Keratinocyte (primary cell): ENCODE data around the gene NECAP2. TPM values are rescaled to one million over a fixed set of nuclear protein-coding genes. Genes with fewer than 3 reads are reported as not detected.

Source experiments
- DNase-seq: peaks from one replicate; pipeline ENCODE4 v3.0.0-alpha.2; 2011; ENCODE audit warnings: low read depth, missing footprints, low spot score
- FAIRE-seq: peaks from 2 replicates; lab custom pipeline; 2011; peaks lifted over from hg19 to GRCh38; lab: Jason Lieb, UNC
- H2AFZ ChIP-seq: 2 replicates; pipeline ENCODE4 v1.6.0; 2012; ENCODE audit warnings: low read length, control low read depth, inconsistent platforms; ENCODE audit not compliant: control insufficient read depth
- H3K27ac ChIP-seq: 2 replicates; pipeline ENCODE4 v1.5.1; 2011; ENCODE audit warnings: low read length; ENCODE audit not compliant: control insufficient read depth, insufficient read depth
- H3K27me3 ChIP-seq: 3 replicates; pipeline ENCODE4 v1.6.0; 2011; ENCODE audit warnings: low read length; ENCODE audit not compliant: control insufficient read depth, insufficient read depth; ENCODE audit errors: extremely low read depth
- H3K36me3 ChIP-seq, 2 experiments: 2 replicates in 1 of 2; 3 replicates in 1 of 2; pipeline ENCODE4 v1.5.1; 2011; ENCODE audit warnings: low read length in 2 of 2, mild to moderate bottlenecking in 1 of 2; ENCODE audit not compliant: control insufficient read depth in 2 of 2, insufficient read depth in 2 of 2; ENCODE audit errors: extremely low read depth in 1 of 2
- H3K4me1 ChIP-seq: 3 replicates; pipeline ENCODE4 v1.5.1; 2011; ENCODE audit warnings: low read length; ENCODE audit not compliant: control insufficient read depth, insufficient read depth; ENCODE audit errors: extremely low read depth
- H3K4me2 ChIP-seq: 3 replicates; pipeline ENCODE4 v1.6.0; 2011; ENCODE audit warnings: low read depth, low read length; ENCODE audit not compliant: control insufficient read depth, insufficient read depth; ENCODE audit errors: extremely low read depth
- H3K4me3 ChIP-seq, 3 experiments: fragments of 200-600 bp in 1 of 3; sonication (generic) in 1 of 3; 2 replicates in 2 of 3; 3 replicates in 1 of 3; pipeline ENCODE4 v1.5.1; 2011 to 2016; ENCODE audit warnings: low read length in 3 of 3, mild to moderate bottlenecking in 3 of 3, control low read depth in 2 of 3, inconsistent platforms in 1 of 3, low read depth in 1 of 3, mixed read lengths in 1 of 3, mixed run types in 1 of 3, moderate library complexity in 1 of 3; ENCODE audit not compliant: control insufficient read depth in 2 of 3, insufficient read depth in 2 of 3; ENCODE audit errors: extremely low read depth in 1 of 3
- H3K79me2 ChIP-seq: 2 replicates; pipeline ENCODE4 v1.6.0; 2012; ENCODE audit warnings: low read length; ENCODE audit not compliant: control insufficient read depth, insufficient read depth
- H3K9ac ChIP-seq: 3 replicates; pipeline ENCODE4 v1.6.0; 2011; ENCODE audit warnings: low read length; ENCODE audit not compliant: control insufficient read depth, insufficient read depth; ENCODE audit errors: extremely low read depth
- H3K9me1 ChIP-seq: 3 replicates; pipeline ENCODE4 v1.6.0; 2011; ENCODE audit warnings: low read length; ENCODE audit not compliant: control insufficient read depth, insufficient read depth; ENCODE audit errors: extremely low read depth
- H3K9me3 ChIP-seq: 2 replicates; pipeline ENCODE4 v1.5.1; 2012; ENCODE audit warnings: low read depth, low read length; ENCODE audit not compliant: control insufficient read depth
- H4K20me1 ChIP-seq: 3 replicates; pipeline ENCODE4 v1.6.0; 2011; ENCODE audit warnings: low read length; ENCODE audit not compliant: control insufficient read depth, insufficient read depth; ENCODE audit errors: extremely low read depth
- EZH2 ChIP-seq: IDR thresholded peaks from one replicate; pipeline ENCODE4 v1.6.1; 2012; ENCODE audit warnings: inconsistent platforms, mild to moderate bottlenecking, low read length, moderate library complexity
- dilution Hi-C: fragments of 300-500 bp; cut with MboI; formaldehyde crosslinking; loops from one replicate; pipeline ENCODE4 v1.7.0; 2020; ENCODE audit warnings: low sequenced_read_pairs; ENCODE audit not compliant: extremely low pct_ligation_motif_present
- polyA plus RNA-seq, 5 experiments: library from polyadenylated mRNA; depleted of rRNA in 3 of 5; stranded (reverse) in 3 of 5; stranded (forward) in 1 of 5; unstranded in 1 of 5; fragments of >200 nt; gene quantifications; 1 replicate in 1 of 5; 2 replicates in 3 of 5; 3 replicates in 1 of 5; pipeline versions ENCODE4 v1.2.1 to v1.2.3, GENCODE V29; 2011 to 2012; ENCODE audit warnings: missing spikeins in 2 of 5, low read depth in 1 of 5, low replicate concordance in 1 of 5
- TF ChIP-seq, protein P1 (sequence below), 3 experiments: IDR thresholded peaks in 1 of 3; conservative IDR thresholded peaks in 1 of 3; optimal IDR thresholded peaks in 1 of 3; 2 replicates in 2 of 3; 3 replicates in 1 of 3; pipeline versions ENCODE3 to v1.5.1; 2011; ENCODE audit warnings: low read length in 3 of 3, mild to moderate bottlenecking in 3 of 3, moderate library complexity in 2 of 3, control low read depth in 1 of 3, inconsistent platforms in 1 of 3; ENCODE audit not compliant: insufficient read depth in 2 of 3; ENCODE audit errors: extremely low read depth in 1 of 3

NECAP2 gene
- polyA plus RNA-seq, 1 donor (not counting 4 experiments of a cell fraction or from before 2014, with no cell fraction given), result 75.7 TPM

DNA sequence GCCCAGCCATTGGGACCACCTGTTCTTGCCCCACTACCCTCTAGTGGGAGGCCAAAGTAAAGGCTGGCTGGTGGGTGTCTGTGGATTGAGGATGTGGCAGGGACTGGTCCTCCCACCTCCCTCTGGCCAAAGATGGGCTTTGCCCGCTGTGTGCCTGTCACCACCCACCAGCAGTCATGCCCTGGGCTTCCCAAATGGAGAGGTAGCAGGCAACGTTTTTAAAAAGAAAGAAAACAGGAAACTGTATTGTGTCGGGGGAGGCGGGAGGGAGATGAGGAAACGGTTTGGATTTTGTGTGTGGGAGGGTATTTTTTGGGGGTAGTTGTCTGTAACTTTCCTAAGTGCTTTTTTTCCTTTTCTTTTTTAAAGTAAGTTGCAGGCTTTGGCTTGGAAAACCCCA, 43.4 kb upstream of the NECAP2 start:
- TF ChIP-seq EZH2, result no peak
- TF ChIP-seq, protein P1, sequence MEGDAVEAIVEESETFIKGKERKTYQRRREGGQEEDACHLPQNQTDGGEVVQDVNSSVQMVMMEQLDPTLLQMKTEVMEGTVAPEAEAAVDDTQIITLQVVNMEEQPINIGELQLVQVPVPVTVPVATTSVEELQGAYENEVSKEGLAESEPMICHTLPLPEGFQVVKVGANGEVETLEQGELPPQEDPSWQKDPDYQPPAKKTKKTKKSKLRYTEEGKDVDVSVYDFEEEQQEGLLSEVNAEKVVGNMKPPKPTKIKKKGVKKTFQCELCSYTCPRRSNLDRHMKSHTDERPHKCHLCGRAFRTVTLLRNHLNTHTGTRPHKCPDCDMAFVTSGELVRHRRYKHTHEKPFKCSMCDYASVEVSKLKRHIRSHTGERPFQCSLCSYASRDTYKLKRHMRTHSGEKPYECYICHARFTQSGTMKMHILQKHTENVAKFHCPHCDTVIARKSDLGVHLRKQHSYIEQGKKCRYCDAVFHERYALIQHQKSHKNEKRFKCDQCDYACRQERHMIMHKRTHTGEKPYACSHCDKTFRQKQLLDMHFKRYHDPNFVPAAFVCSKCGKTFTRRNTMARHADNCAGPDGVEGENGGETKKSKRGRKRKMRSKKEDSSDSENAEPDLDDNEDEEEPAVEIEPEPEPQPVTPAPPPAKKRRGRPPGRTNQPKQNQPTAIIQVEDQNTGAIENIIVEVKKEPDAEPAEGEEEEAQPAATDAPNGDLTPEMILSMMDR (optimal IDR thresholded peaks at IDR 0.05 in 1 of 3, IDR thresholded peaks at IDR 0.05 in 1 of 3, conservative IDR thresholded peaks at IDR 0.05 in 1 of 3; ENCODE audit: extremely low read depth in 1 of 3, insufficient read depth in 2 of 3, low read length in 3 of 3), result no peak
- Histone ChIP-seq H3K36me3 (peaks cover 29 to 31% of the 10 kb centered on the region in 2 experiments), H3K27me3 (no peaks in the 10 kb centered on the region), H3K9me3 (no peaks in the 10 kb centered on the region), H3K9ac (no peak overlapping the region), H3K4me2 (no peak overlapping the region), H3K79me2 (peaks cover 25% of the 10 kb centered on the region), H2AFZ (no peak overlapping the region), H3K4me3 (no peak overlapping the region), H4K20me1 (peaks cover 19% of the 10 kb centered on the region), H3K9me1 (no peaks in the 10 kb centered on the region), H3K4me1 (peaks cover 13% of the 10 kb centered on the region), H3K27ac (no peak overlapping the region)
- DNase-seq (no peak), FAIRE-seq (no peak)
- dilution Hi-C loops, result no loop called here

GRCh38 chr1:16398371-16398953, 42.1 kb upstream of the NECAP2 start:
- Histone ChIP-seq H3K27ac (no peak overlapping the region), H4K20me1 (peaks cover 8% of the 10 kb centered on the region), H2AFZ (no peak overlapping the region), H3K9me1 (no peaks in the 10 kb centered on the region), H3K36me3 (peaks cover 26% of the 10 kb centered on the region in 2 experiments), H3K4me3 (no peak overlapping the region), H3K27me3 (no peaks in the 10 kb centered on the region), H3K4me2 (no peak overlapping the region), H3K9ac (no peak overlapping the region), H3K9me3 (no peaks in the 10 kb centered on the region), H3K4me1 (peaks cover 13% of the 10 kb centered on the region), H3K79me2 (peaks cover 11% of the 10 kb centered on the region)
- FAIRE-seq (no peak), DNase-seq (no peak)
- TF ChIP-seq, protein P1 (optimal IDR thresholded peaks at IDR 0.05 in 1 of 3, IDR thresholded peaks at IDR 0.05 in 1 of 3, conservative IDR thresholded peaks at IDR 0.05 in 1 of 3; ENCODE audit: extremely low read depth in 1 of 3, insufficient read depth in 2 of 3, low read length in 3 of 3), result no peak
- no peak for TF ChIP-seq EZH2
- dilution Hi-C loops, result no loop called here
